Sigmoid colon (tissue), 4 donors: ENCODE measurements around the gene BLTP3A.

Experiments
- EP300 ChIP-seq, 4 donors: sonication (generic); formaldehyde crosslinking; IDR thresholded peaks; one replicate each; pipeline ENCODE4 v1.6.1; 2017; ENCODE audit warnings: antibody characterized with exemption in 4 of 4
- POLR2A ChIP-seq, 2 donors: fragments of 450-650 bp; IDR thresholded peaks; one replicate each; pipeline ENCODE4 v1.6.1; 2016; ENCODE audit warnings: antibody characterized with exemption in 2 of 2, mild to moderate bottlenecking in 2 of 2, moderate library complexity in 2 of 2
- TF ChIP-seq, protein P1 (sequence below), 4 experiments: fragments of 450-650 bp in 3 of 4; fragments of 200-600 bp in 1 of 4; IDR thresholded peaks; one replicate each; pipeline ENCODE4 v1.5.1; 2016 to 2019; ENCODE audit warnings: antibody characterized with exemption in 4 of 4, mild to moderate bottlenecking in 3 of 4, moderate library complexity in 2 of 4

DNA sequence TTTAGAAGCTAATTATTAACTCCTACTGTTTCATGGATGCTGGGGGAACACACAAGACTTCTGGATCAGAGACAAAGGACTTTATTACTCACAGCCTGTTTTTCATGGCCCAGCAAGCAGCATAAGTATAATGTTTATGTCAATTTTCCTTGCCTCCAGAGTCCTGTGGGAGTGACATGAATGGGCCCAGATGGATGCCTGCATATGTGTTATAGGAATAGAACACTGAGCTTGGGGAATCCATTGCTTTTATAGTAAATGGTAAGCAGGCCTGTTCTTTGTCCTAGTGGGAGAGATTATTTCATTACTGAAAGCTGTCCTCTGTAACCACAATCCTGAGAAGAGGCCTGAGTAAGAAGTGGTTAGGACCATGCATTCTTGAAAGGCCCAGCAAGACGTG lies 25.6 kb downstream of the BLTP3A start:
- no peak for TF ChIP-seq POLR2A (IDR thresholded peaks at IDR 0.05)
- TF ChIP-seq, protein P1, sequence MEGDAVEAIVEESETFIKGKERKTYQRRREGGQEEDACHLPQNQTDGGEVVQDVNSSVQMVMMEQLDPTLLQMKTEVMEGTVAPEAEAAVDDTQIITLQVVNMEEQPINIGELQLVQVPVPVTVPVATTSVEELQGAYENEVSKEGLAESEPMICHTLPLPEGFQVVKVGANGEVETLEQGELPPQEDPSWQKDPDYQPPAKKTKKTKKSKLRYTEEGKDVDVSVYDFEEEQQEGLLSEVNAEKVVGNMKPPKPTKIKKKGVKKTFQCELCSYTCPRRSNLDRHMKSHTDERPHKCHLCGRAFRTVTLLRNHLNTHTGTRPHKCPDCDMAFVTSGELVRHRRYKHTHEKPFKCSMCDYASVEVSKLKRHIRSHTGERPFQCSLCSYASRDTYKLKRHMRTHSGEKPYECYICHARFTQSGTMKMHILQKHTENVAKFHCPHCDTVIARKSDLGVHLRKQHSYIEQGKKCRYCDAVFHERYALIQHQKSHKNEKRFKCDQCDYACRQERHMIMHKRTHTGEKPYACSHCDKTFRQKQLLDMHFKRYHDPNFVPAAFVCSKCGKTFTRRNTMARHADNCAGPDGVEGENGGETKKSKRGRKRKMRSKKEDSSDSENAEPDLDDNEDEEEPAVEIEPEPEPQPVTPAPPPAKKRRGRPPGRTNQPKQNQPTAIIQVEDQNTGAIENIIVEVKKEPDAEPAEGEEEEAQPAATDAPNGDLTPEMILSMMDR (IDR thresholded peaks at IDR 0.05) = no peak
- TF ChIP-seq EP300 (IDR thresholded peaks at IDR 0.05) = no peak
